Thyroid gland (tissue), 4 donors: ENCODE data around the gene ABCG8.

Experiments used
- CTCF ChIP-seq, 6 experiments: fragments of 200-600 bp in 3 of 6; fragments of 450-650 bp in 3 of 6; sonication (generic) in 3 of 6; IDR thresholded peaks; one replicate each; pipeline ENCODE4 v1.5.1; 2016 to 2019; ENCODE audit warnings: antibody characterized with exemption in 6 of 6, mild to moderate bottlenecking in 2 of 6, inconsistent platforms in 1 of 6, moderate library complexity in 1 of 6
- POLR2A ChIP-seq, 2 donors: fragments of 450-650 bp; IDR thresholded peaks; one replicate each; pipeline ENCODE4 v1.6.1; 2017; ENCODE audit warnings: antibody characterized with exemption in 2 of 2, mild to moderate bottlenecking in 2 of 2, moderate library complexity in 1 of 2

DNA sequence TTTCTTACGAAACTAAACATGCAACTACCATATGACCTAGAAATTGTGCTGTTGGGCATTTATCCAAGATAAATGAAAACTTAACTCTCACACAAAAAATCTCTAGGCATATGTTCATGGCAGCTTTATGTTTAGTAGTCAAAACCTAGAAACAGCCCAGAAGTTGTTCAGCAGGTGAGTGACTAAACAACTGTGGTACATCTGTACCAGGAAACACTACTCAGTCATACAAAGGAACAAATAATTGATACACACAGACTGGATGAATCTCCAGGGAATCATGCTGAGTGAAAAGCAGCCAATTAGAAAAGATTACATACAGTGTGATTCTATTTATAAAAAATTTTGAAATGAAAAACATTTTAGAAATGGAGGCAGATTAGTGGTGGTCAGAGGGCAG, 35.7 kb upstream of the ABCG8 start:
- no peak for TF ChIP-seq CTCF (IDR thresholded peaks at IDR 0.05)
- no peak for TF ChIP-seq POLR2A (IDR thresholded peaks at IDR 0.05)
